ENCODE measurements around the gene BBS10. TPM values are rescaled to one million over a fixed set of nuclear protein-coding genes. Genes with fewer than 3 reads are reported as not detected.

Gene BBS10
- total RNA-seq, 1 donor from 2014 or later: 3.9 TPM

DNA sequence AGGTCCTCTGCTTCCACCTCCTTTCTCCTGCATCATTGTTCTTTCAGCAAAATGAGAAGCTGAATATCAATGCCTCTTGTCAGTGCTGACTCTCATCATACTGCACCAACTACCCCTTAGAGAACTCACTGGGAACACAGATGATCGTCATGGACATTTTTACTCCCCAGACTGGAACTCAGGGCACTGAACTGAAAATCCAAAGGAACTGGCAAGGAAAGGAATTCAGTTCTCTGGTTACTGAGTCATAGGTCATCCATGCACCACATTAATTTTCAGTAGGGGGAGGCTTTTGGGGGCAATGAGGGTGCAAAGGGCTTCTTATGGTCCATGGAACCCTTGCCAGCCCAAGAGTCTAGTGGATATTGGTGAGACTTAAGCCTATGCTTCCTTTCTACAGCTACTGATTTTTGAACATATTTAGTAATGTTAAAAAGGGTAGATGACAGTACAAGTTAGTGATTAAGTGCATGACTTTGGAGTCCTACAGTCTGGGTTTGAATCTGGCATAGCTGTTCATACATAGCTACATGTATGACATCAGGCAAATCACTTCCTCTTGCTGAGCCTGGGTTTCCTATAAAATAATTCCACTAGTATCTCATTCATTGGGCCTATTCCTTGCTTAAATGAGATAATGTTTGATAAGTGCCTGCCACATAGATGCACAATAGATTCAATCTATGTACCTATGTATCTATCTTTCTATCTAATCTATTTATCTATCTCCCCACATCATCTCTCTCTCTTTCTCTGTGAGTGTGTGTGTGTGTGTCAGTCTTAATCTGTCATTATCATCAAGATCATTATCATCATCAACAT, 29.2 kb downstream of the BBS10 start:
- Mint-ChIP-seq H3K4me1 (ENCODE audit: low read depth) (no peaks in the 10 kb centered on the region), H3K4me3 (ENCODE audit: low read depth) (no peak overlapping the region), H3K27me3 (ENCODE audit: low read depth) (peaks cover 19% of the 10 kb centered on the region), H3K9me3 (no peaks in the 10 kb centered on the region), H3K36me3 (ENCODE audit: low read depth) (no peaks in the 10 kb centered on the region), H3K27ac (no peak overlapping the region)
- intact Hi-C loops (cut with micrococcal nuclease): no loop called here
- no peak for DNase-seq (ENCODE audit: low spot score)

DNA sequence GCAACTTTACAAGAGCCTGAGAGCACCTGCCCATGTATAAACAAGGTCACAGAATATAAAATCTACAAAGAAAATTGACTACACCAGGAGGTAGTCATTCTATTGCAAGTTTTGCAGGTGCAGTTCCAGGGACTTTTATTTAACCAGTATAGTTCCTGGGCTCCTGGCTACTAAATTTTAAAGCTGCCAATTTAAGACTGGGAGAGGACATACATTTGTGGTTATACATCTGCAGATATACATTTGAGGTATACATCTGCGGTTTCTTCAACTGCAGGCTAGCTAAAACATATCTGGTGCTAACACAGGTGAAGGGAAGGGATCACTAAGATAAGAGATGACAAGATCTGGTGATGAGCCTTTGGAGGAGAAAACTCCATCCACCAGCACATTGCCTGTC, 30.2 kb downstream of the BBS10 start:
- intact Hi-C loops (cut with micrococcal nuclease): no loop called here
- H3K4me3 Mint-ChIP-seq (ENCODE audit: low read depth): no peak overlapping the region

DNA sequence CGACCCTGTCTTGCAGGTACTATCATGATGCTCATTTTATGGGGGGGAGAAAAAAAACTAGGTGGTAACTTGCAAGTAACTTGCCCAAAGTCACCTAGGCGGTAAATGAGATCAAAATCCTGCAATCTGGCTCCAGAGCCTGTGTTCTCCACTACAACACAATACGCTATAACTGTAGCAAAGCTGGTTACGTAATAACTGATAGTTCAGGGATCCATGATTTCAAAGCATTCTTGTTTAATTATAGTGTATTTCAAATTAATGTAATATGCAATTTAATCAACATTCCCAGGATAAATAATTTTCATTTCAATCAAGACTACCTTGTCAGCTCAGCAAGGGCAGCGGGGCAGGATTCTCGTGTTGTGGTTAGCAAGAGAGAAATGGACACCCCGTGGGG, 31.7 kb downstream of the BBS10 start:
- Mint-ChIP-seq H3K27me3 (ENCODE audit: low read depth) (peaks cover 22% of the 10 kb centered on the region), H3K4me3 (ENCODE audit: low read depth) (no peak overlapping the region), H3K4me1 (ENCODE audit: low read depth) (no peaks in the 10 kb centered on the region), H3K9me3 (no peaks in the 10 kb centered on the region), H3K36me3 (ENCODE audit: low read depth) (no peaks in the 10 kb centered on the region), H3K27ac (no peak overlapping the region)
- intact Hi-C loops (cut with micrococcal nuclease): no loop called here
- no peak for DNase-seq (ENCODE audit: low spot score)

More for the DNA sequence above, 30.2 kb downstream of the BBS10 start:
- H3K9me3 Mint-ChIP-seq: no peaks in the 10 kb centered on the region
- DNase-seq (ENCODE audit: low spot score): no peak
- no peaks in the 10 kb centered on the region for H3K36me3 Mint-ChIP-seq (ENCODE audit: low read depth)
- H3K4me1 Mint-ChIP-seq (ENCODE audit: low read depth): no peaks in the 10 kb centered on the region
- H3K27me3 Mint-ChIP-seq (ENCODE audit: low read depth): peaks cover 19% of the 10 kb centered on the region
- no peak overlapping the region for H3K27ac Mint-ChIP-seq

DNA sequence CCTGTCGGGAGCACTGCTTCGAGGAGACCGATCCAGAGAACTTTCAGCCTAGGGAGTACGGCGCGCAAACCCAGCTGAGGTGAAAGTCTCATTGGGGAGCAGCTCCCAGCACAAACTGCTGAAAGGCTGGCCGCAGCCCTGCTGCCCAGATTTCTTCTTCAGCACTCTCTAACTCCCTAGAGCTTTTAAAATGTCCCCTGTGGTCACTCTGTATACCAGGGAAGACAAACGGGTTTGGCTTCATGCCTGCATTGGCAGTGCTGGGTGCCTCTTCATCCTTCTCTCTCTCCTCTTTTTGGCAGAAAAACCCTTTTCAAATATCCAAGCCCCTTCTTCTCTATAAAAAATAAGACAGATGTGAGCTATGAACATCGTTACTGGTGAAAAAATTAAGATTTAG, 34.9 kb downstream of the BBS10 start:
- peaks cover 21% of the 10 kb centered on the region for H3K27me3 Mint-ChIP-seq (ENCODE audit: low read depth)
- H3K4me1 Mint-ChIP-seq (ENCODE audit: low read depth): no peaks in the 10 kb centered on the region
- no peak overlapping the region for H3K27ac Mint-ChIP-seq
- DNase-seq (ENCODE audit: low spot score): no peak
- intact Hi-C loops (cut with micrococcal nuclease): no loop called here
- H3K36me3 Mint-ChIP-seq (ENCODE audit: low read depth): no peaks in the 10 kb centered on the region
- H3K4me3 Mint-ChIP-seq (ENCODE audit: low read depth): no peak overlapping the region
- no peaks in the 10 kb centered on the region for H3K9me3 Mint-ChIP-seq

DNA sequence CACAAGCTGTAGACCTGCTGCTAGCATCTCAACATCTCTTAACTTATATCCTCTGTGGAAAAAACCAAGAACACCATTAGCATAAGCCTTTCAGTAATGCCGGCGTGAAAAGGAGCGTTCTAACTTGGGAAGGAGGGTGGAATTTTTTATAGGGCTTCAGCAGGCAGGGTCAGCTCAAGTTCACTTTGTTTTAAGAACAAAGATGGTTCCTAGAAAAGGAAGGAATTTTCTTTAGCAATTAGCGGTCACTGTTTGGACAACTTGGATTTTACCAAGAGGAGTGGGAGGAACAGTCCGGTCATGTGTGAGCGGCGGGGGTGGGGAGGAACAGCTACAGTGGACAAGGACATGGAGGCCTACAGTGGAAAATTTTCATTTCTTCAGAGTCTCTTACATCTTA, 35.9 kb downstream of the BBS10 start:
- DNase-seq (ENCODE audit: low spot score): no peak
- Mint-ChIP-seq H3K36me3 (ENCODE audit: low read depth) (no peaks in the 10 kb centered on the region), H3K4me3 (ENCODE audit: low read depth) (no peak overlapping the region), H3K27ac (no peak overlapping the region), H3K27me3 (ENCODE audit: low read depth) (peaks cover 21% of the 10 kb centered on the region), H3K4me1 (ENCODE audit: low read depth) (no peaks in the 10 kb centered on the region), H3K9me3 (no peaks in the 10 kb centered on the region)
- intact Hi-C loops (cut with micrococcal nuclease): no loop called here

DNA sequence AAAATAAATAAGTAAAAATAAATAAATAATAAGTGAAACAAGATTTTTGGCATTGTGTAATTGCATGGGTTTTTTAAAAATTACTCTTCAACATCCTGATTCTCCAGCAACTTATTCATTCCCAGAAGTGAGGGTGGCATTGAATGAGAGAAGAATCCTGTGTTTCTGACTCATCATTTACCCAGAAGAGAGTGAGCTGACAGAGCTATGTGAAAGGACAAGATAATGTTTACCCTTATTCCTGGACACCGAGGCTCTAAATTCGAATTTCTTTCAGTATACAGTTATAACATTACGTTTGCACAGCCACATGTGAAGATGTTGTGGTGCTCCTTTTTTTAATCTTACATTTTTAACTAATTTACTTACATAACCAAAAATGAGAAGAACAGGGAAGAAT, 36.4 kb downstream of the BBS10 start:
- Mint-ChIP-seq H3K4me1 (ENCODE audit: low read depth) (no peaks in the 10 kb centered on the region), H3K36me3 (ENCODE audit: low read depth) (no peaks in the 10 kb centered on the region), H3K27me3 (ENCODE audit: low read depth) (peaks cover 21% of the 10 kb centered on the region), H3K4me3 (ENCODE audit: low read depth) (no peak overlapping the region), H3K27ac (no peak overlapping the region), H3K9me3 (no peaks in the 10 kb centered on the region)
- intact Hi-C loops (cut with micrococcal nuclease): no loop called here
- DNase-seq (ENCODE audit: low spot score): no peak

DNA sequence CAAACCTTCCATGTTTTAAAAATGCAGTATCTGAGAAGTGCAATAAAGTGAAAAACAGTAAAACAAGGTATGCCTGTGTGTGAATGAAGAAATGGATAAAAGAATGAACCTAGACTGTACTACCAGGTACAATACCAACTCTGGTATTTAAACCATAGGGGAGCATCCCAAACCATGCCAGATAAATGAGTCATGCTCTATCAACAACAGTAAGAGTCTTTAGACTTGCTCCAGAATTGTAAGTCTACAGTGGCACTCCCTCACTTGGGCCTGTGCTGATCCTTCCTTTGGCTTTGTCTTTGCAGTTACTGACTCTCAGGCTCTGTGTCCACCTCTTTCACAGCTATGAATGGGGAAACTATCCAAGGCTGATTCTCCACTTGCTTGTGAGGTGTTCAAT, 38.1 kb downstream of the BBS10 start:
- Mint-ChIP-seq H3K27me3 (ENCODE audit: low read depth) (peaks cover 14% of the 10 kb centered on the region), H3K4me1 (ENCODE audit: low read depth) (no peaks in the 10 kb centered on the region), H3K36me3 (ENCODE audit: low read depth) (no peaks in the 10 kb centered on the region), H3K27ac (no peak overlapping the region), H3K4me3 (ENCODE audit: low read depth) (no peak overlapping the region), H3K9me3 (no peaks in the 10 kb centered on the region)
- intact Hi-C loops (cut with micrococcal nuclease): no loop called here
- DNase-seq (ENCODE audit: low spot score): no peak

DNA sequence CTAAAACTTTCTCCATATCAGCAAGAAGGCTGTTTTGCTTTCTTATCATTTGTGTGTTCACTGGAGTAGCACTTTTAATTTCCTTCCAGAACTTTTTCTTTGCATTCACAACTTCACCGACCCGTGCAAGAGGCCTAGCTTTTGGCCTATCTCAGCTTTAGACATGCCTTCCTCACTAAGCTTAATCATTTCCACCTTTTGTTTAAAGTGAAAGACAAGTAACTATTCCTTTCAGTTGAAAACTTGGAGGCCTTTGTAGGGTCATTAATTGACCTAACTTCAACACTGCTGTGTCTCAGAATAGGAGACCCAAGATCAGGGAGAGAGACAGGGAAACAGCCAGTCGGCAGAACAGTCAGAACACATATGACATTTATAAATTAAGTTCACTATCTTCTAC, 39.3 kb downstream of the BBS10 start:
- H3K27ac Mint-ChIP-seq: no peak overlapping the region
- H3K27me3 Mint-ChIP-seq (ENCODE audit: low read depth): peaks cover 12% of the 10 kb centered on the region
- no peak for DNase-seq (ENCODE audit: low spot score)
- no peaks in the 10 kb centered on the region for H3K36me3 Mint-ChIP-seq (ENCODE audit: low read depth)
- intact Hi-C loops (cut with micrococcal nuclease): no loop called here
- no peak overlapping the region for H3K4me3 Mint-ChIP-seq (ENCODE audit: low read depth)
- no peaks in the 10 kb centered on the region for H3K9me3 Mint-ChIP-seq
- peaks cover 3% of the 10 kb centered on the region for H3K4me1 Mint-ChIP-seq (ENCODE audit: low read depth)

DNA sequence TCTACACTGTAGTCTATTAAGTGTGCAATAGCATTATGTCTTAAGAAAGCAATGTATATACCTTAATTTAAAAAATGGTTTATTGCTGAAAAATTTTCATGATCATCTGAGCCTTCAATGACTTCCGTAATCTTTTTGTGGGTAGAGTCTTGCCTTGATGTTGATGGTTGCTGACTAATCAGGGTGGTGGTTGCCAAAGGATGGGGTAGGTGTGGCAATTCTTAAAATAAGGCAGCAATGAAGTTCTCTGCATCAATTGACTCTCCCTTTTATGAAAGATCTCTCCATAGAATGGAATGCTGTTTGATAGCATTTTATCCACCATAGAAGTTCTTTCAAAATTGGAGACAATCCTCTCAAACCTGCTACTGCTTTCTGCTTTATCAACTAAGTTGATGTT, 41.1 kb downstream of the BBS10 start:
- peaks cover 9% of the 10 kb centered on the region for H3K27me3 Mint-ChIP-seq (ENCODE audit: low read depth)
- H3K4me3 Mint-ChIP-seq (ENCODE audit: low read depth): no peak overlapping the region
- H3K27ac Mint-ChIP-seq: no peak overlapping the region
- no peak for DNase-seq (ENCODE audit: low spot score)
- H3K36me3 Mint-ChIP-seq (ENCODE audit: low read depth): no peaks in the 10 kb centered on the region
- H3K4me1 Mint-ChIP-seq (ENCODE audit: low read depth): peaks cover 3% of the 10 kb centered on the region
- H3K9me3 Mint-ChIP-seq: no peaks in the 10 kb centered on the region
- intact Hi-C loops (cut with micrococcal nuclease): no loop called here

DNA sequence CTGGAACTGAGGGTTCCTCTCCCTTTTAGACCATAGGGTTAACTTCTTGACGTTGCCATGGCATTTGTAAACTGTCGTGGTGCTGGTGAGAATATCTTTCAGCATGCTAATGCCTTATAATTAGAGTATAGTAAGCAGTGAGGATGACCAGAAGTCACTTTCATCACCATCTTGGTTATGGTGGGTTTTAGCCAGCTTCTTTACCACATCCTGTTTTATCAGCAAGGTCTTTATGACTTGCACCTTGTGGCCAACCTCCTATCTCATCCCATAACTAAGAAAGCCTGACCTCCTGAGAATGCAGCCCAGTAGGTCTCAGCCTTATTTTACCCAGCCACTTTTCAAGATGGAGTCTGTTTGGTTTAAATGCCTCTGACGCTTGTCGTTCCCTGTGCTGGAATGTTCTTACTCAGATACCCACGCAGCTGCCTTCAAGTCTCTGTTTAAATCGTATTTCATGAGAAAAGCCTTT, 44.2 kb downstream of the BBS10 start:
- Mint-ChIP-seq H3K27ac (no peak overlapping the region), H3K27me3 (ENCODE audit: low read depth) (peaks cover 6% of the 10 kb centered on the region), H3K4me3 (ENCODE audit: low read depth) (no peak overlapping the region), H3K9me3 (no peaks in the 10 kb centered on the region), H3K36me3 (ENCODE audit: low read depth) (no peaks in the 10 kb centered on the region), H3K4me1 (ENCODE audit: low read depth) (peaks cover 3% of the 10 kb centered on the region)
- no peak for DNase-seq (ENCODE audit: low spot score)
- intact Hi-C loops (cut with micrococcal nuclease): no loop called here

DNA sequence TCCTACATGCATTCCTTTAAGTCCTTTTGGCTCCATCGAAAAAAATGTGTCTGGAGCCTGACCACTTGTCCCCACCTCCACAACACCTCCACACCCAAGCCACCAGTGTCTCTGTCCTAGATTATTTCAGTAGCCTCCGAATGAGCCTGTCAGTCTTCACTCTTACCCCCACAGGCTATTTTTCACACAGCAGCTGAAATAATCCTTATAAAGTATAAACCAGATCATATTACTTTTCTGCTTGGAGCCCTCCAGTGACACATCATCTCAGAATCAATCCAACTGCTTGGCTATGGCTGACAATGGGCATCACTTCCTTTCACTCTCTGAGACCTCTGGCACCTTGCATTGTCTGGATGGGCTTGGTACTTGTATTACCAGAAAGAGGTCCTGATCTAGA, 44.9 kb downstream of the BBS10 start:
- Mint-ChIP-seq H3K4me1 (ENCODE audit: low read depth) (peaks cover 3% of the 10 kb centered on the region), H3K4me3 (ENCODE audit: low read depth) (no peak overlapping the region), H3K27me3 (ENCODE audit: low read depth) (peaks cover 3% of the 10 kb centered on the region), H3K9me3 (no peaks in the 10 kb centered on the region), H3K27ac (no peak overlapping the region), H3K36me3 (ENCODE audit: low read depth) (no peaks in the 10 kb centered on the region)
- intact Hi-C loops (cut with micrococcal nuclease): no loop called here
- no peak for DNase-seq (ENCODE audit: low spot score)

DNA sequence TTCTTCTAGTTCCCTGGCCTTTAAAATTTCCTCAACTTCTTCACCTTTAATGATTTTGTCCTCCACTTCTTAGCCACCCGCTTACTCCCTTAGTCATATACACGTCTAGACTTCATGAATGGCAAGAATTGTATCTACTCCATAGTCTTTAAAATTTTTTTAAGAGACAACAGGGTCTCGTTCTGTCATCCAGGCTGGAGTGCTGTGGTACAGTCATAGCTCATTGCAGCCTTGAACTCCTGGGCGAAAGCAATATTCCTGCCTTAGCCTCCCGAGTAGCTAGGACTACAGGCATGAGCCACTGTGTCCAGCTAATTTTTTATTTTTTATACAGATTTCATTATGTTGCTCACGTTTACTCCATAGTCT, 47.9 kb downstream of the BBS10 start:
- H3K27me3 Mint-ChIP-seq (ENCODE audit: low read depth): no peaks in the 10 kb centered on the region
- no peaks in the 10 kb centered on the region for H3K9me3 Mint-ChIP-seq
- H3K36me3 Mint-ChIP-seq (ENCODE audit: low read depth): no peaks in the 10 kb centered on the region
- DNase-seq (ENCODE audit: low spot score): no peak
- no peak overlapping the region for H3K4me3 Mint-ChIP-seq (ENCODE audit: low read depth)
- no peak overlapping the region for H3K27ac Mint-ChIP-seq
- intact Hi-C loops (cut with micrococcal nuclease): no loop called here
- peaks cover 3% of the 10 kb centered on the region for H3K4me1 Mint-ChIP-seq (ENCODE audit: low read depth)

DNA sequence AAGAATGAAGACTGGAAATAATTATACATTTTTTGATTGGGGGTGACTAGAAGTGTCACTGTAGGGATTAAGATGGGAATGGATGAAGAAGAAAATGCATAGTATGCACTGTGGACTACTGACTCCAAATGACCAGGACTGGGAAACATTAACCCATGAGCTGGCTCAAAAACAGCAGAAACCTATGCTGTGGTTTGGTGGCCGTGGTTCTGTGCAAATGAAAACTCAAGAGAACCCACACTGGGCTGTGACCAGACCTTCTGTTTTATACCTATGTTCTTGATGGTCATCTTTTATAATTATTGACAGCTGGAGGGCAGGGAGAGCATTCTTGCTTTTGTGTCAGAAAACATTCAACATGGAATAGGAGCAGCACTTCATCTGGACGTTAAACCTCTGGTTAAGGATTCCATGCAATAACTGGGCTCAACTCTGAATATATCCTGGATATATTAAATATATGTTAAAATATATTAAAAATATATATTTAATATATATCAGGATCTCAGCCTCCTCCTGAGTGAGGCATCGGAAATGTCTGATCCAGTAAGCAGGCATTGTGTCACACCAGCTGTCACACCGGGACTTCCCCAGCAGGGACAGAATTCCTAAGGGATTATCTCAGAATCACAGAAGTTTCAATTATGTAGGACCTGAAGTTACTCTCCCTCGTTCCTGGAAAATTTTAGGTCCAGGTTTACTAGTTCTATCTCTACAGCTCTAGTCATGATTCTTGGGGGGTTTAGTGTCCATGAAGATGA, 48.5 kb downstream of the BBS10 start:
- H3K36me3 Mint-ChIP-seq (ENCODE audit: low read depth): no peaks in the 10 kb centered on the region
- H3K27ac Mint-ChIP-seq: no peak overlapping the region
- H3K27me3 Mint-ChIP-seq (ENCODE audit: low read depth): no peaks in the 10 kb centered on the region
- intact Hi-C loops (cut with micrococcal nuclease): no loop called here
- no peak overlapping the region for H3K4me3 Mint-ChIP-seq (ENCODE audit: low read depth)
- DNase-seq (ENCODE audit: low spot score): no peak
- peaks cover 3% of the 10 kb centered on the region for H3K4me1 Mint-ChIP-seq (ENCODE audit: low read depth)
- no peaks in the 10 kb centered on the region for H3K9me3 Mint-ChIP-seq
